CD8-positive, alpha-beta memory T cell (primary cell): ENCODE data around the gene NCK2. TPM values are rescaled to one million over a fixed set of nuclear protein-coding genes. Genes with fewer than 3 reads are reported as not detected.

Source experiments
- CTCF ChIA-PET: fragments of 350-600 bp; sonication (Branson Sonifier 250); formaldehyde crosslinking; loops from one replicate; lab custom pipeline; 2021; ENCODE audit warnings: antibody characterized with exemption; lab: Charles Lee
- POLR2A ChIA-PET: fragments of 350-600 bp; sonication (Branson Sonifier 250); formaldehyde crosslinking; loops from one replicate; lab custom pipeline; 2021; ENCODE audit warnings: antibody characterized with exemption; lab: Charles Lee
- DNase-seq, 5 donors: peaks; one replicate each; pipeline versions ENCODE4 v3.0.0 to v3.0.0-alpha.2; 2020 to 2022; ENCODE audit warnings: mixed read lengths in 1 of 5
- H3K27ac ChIP-seq: one replicate; pipeline ENCODE4 v1.7.0; 2013; ENCODE audit warnings: low read depth, mild to moderate bottlenecking, low read length, moderate library complexity
- H3K27me3 ChIP-seq: 2 replicates; pipeline ENCODE4 v1.7.0; 2013; ENCODE audit warnings: low read length, mild to moderate bottlenecking; ENCODE audit not compliant: insufficient read depth, poor library complexity, severe bottlenecking
- H3K36me3 ChIP-seq: 2 replicates; pipeline ENCODE4 v1.7.0; 2013; ENCODE audit warnings: mild to moderate bottlenecking, low read length, moderate library complexity; ENCODE audit not compliant: insufficient read depth
- H3K4me1 ChIP-seq: 2 replicates; pipeline ENCODE4 v1.7.0; 2013; ENCODE audit warnings: mild to moderate bottlenecking, low read length, moderate library complexity; ENCODE audit not compliant: insufficient read depth
- H3K4me3 ChIP-seq: 2 replicates; pipeline ENCODE4 v1.7.0; 2013; ENCODE audit warnings: mild to moderate bottlenecking, low read length
- H3K9me3 ChIP-seq: 2 replicates; pipeline ENCODE4 v1.7.0; 2013; ENCODE audit warnings: mild to moderate bottlenecking, low read length
- H3K27ac Mint-ChIP-seq, 8 donors: one replicate each; pipeline ENCODE4 v1.8.0; 2020 to 2021; ENCODE audit warnings: mixed read lengths in 8 of 8, mild to moderate bottlenecking in 6 of 8, inconsistent platforms in 3 of 8, moderate library complexity in 3 of 8
- H3K27me3 Mint-ChIP-seq, 2 donors: one replicate each; pipeline ENCODE4 v1.8.0; 2020 to 2021; ENCODE audit warnings: mixed read lengths in 2 of 2, mild to moderate bottlenecking in 1 of 2, moderate library complexity in 1 of 2
- H3K36me3 Mint-ChIP-seq, 3 donors: one replicate each; pipeline ENCODE4 v1.8.0; 2020 to 2021; ENCODE audit warnings: mixed read lengths in 3 of 3, inconsistent platforms in 1 of 3, mild to moderate bottlenecking in 1 of 3
- H3K4me1 Mint-ChIP-seq, 3 donors: one replicate each; pipeline ENCODE4 v1.8.0; 2020 to 2021; ENCODE audit warnings: mixed read lengths in 3 of 3, inconsistent platforms in 1 of 3, mild to moderate bottlenecking in 1 of 3
- H3K4me3 Mint-ChIP-seq, 7 donors: one replicate each; pipeline ENCODE4 v1.8.0; 2020 to 2021; ENCODE audit warnings: mixed read lengths in 7 of 7, mild to moderate bottlenecking in 6 of 7, moderate library complexity in 4 of 7, inconsistent platforms in 2 of 7
- H3K9me3 Mint-ChIP-seq, 5 donors: one replicate each; pipeline ENCODE4 v1.8.0; 2020 to 2022; ENCODE audit warnings: mixed read lengths in 5 of 5, mild to moderate bottlenecking in 3 of 5, moderate library complexity in 2 of 5, inconsistent platforms in 1 of 5
- polyA plus RNA-seq: library from polyadenylated mRNA; unstranded; fragments of 300-500 nt; fragmentation: Illumina TruSeq; gene quantifications from one replicate; pipeline ENCODE4 v1.2.3, GENCODE V29; 2021
- total RNA-seq, 2 experiments: library from RNA; stranded (reverse); gene quantifications; one replicate each; pipeline ENCODE4 v1.2.3, GENCODE V29; 2021

The NCK2 gene
- total and polyA plus RNA-seq, 3 experiments from 2014 or later = 72.4 to 77.9 (median 76.1) TPM

DNA sequence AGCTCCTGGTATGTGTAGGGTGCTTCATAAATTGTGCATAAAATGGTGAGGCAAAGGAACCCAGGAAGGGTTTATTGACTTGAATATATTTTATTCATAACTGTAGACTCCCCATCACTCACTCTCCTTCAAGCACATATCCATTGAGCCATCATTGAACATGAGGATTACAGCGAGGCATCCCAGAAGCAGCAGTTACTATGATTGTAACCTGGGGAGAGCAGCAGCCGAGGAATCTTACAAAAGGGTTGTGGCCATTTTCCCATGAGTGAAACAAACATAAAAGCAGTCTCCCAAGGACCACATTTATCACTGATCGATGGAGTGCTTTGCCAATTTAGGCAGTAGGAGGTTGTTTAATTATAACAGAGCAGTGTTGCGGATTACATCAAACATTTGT is 183.4 kb downstream of the NCK2 start:
- no peak overlapping the region for H3K27ac ChIP-seq
- Mint-ChIP-seq H3K36me3 (no peaks in the 10 kb centered on the region), H3K4me1 (peaks cover 58 to 73% (median 73%) of the 10 kb centered on the region in 3 donors), H3K27ac (peak overlapping the region; percentile 72 to 96 (median 89)), H3K4me3 (peak overlapping the region in 4 of 7 donors; percentile 25 to 72 (median 56)), H3K27me3 (no peaks in the 10 kb centered on the region), H3K9me3 (no peaks in the 10 kb centered on the region)
- H3K4me3 ChIP-seq = peak overlapping the region; percentile 30
- H3K36me3 ChIP-seq = no peaks in the 10 kb centered on the region
- DNase-seq = no peak
- H3K27me3 ChIP-seq = no peaks in the 10 kb centered on the region
- ChIA-PET POLR2A (no interaction called here), CTCF (no interaction called here)
- no peaks in the 10 kb centered on the region for H3K9me3 ChIP-seq
- peaks cover 65% of the 10 kb centered on the region for H3K4me1 ChIP-seq

- Histone ChIP-seq H3K9me3 (no peaks in the 10 kb centered on the region), H3K4me1 (peaks cover 69% of the 10 kb centered on the region), H3K4me3 (peak overlapping the region; percentile 9), H3K27ac (no peak overlapping the region), H3K27me3 (no peaks in the 10 kb centered on the region), H3K36me3 (no peaks in the 10 kb centered on the region)
- no peaks in the 10 kb centered on the region for H3K9me3 Mint-ChIP-seq
- H3K27ac Mint-ChIP-seq = peak overlapping the region; percentile 72 to 96 (median 88)
- H3K4me1 Mint-ChIP-seq = peaks cover 58 to 73% (median 73%) of the 10 kb centered on the region in 3 donors
- CTCF ChIA-PET = interaction anchor here (1.0 to 2.3 kb wide), 5 partner anchors 8 to 352 kb away, joined by 3 to 7 read pairs (median 3); no protein-coding TSS in a partner anchor
- DNase-seq = no peak
- H3K36me3 Mint-ChIP-seq = no peaks in the 10 kb centered on the region
- H3K27me3 Mint-ChIP-seq = no peaks in the 10 kb centered on the region
- POLR2A ChIA-PET = no interaction called here
- H3K4me3 Mint-ChIP-seq = peak overlapping the region in 5 of 7 donors; percentile 19 to 73 (median 66)
Observed at GRCh38 chr2:105928563-105928962, 183.9 kb downstream of the NCK2 start.

- peak overlapping the region in 6 of 7 donors; percentile 35 to 85 (median 68) for H3K4me3 Mint-ChIP-seq
- H3K9me3 Mint-ChIP-seq = no peaks in the 10 kb centered on the region
- H3K36me3 Mint-ChIP-seq = no peaks in the 10 kb centered on the region
- no peaks in the 10 kb centered on the region for H3K27me3 Mint-ChIP-seq
- no peak overlapping the region for H3K27ac ChIP-seq
- ChIA-PET CTCF (interaction anchor here (0.7 to 2.3 kb wide), 9 partner anchors 9 to 353 kb away, joined by 3 to 7 read pairs (median 3); no protein-coding TSS in a partner anchor), POLR2A (interaction anchor here (0.7 to 1.4 kb wide), 2 partner anchors 131 to 168 kb away, joined by 3 to 7 read pairs; no protein-coding TSS in a partner anchor)
- peak overlapping the region; percentile 9 for H3K4me3 ChIP-seq
- peaks cover 79% of the 10 kb centered on the region for H3K4me1 ChIP-seq
- DNase-seq = peak; percentile 10 to 69 (median 63)
- H3K27ac Mint-ChIP-seq = peak overlapping the region; percentile 72 to 97 (median 90)
- no peaks in the 10 kb centered on the region for H3K36me3 ChIP-seq
- no peaks in the 10 kb centered on the region for H3K27me3 ChIP-seq
- H3K4me1 Mint-ChIP-seq = peaks cover 54 to 69% (median 66%) of the 10 kb centered on the region in 3 donors
- H3K9me3 ChIP-seq = no peaks in the 10 kb centered on the region
Observed at GRCh38 chr2:105929516-105929915, 184.8 kb downstream of the NCK2 start.

GRCh38 chr2:105932582-105932981 is 187.9 kb downstream of the NCK2 start:
- no peaks in the 10 kb centered on the region for H3K36me3 ChIP-seq
- no peak overlapping the region for H3K27ac ChIP-seq
- Mint-ChIP-seq H3K27me3 (no peaks in the 10 kb centered on the region), H3K4me3 (peak overlapping the region in 2 of 7 donors; percentile 21 to 24), H3K36me3 (no peaks in the 10 kb centered on the region), H3K9me3 (no peaks in the 10 kb centered on the region), H3K4me1 (peaks cover 34 to 39% (median 38%) of the 10 kb centered on the region in 3 donors), H3K27ac (peak overlapping the region in 4 of 8 donors; percentile 18 to 79 (median 48))
- H3K9me3 ChIP-seq = no peaks in the 10 kb centered on the region
- ChIA-PET POLR2A (no interaction called here), CTCF (interaction anchor here (1.4 to 1.5 kb wide), 3 partner anchors 153 to 172 kb away, joined by 3 to 5 read pairs (median 3); no protein-coding TSS in a partner anchor)
- no peak overlapping the region for H3K4me3 ChIP-seq
- H3K4me1 ChIP-seq = peaks cover 86% of the 10 kb centered on the region
- no peaks in the 10 kb centered on the region for H3K27me3 ChIP-seq
- no peak for DNase-seq

- Histone ChIP-seq H3K36me3 (no peaks in the 10 kb centered on the region), H3K27me3 (no peaks in the 10 kb centered on the region), H3K4me3 (no peak overlapping the region), H3K27ac (no peak overlapping the region), H3K9me3 (no peaks in the 10 kb centered on the region), H3K4me1 (peaks cover 72% of the 10 kb centered on the region)
- ChIA-PET POLR2A (interaction anchor here (0.6 kb wide), 1 partner anchor 163 kb away, joined by 3 read pairs; no protein-coding TSS in a partner anchor), CTCF (interaction anchor here (1.2 to 2.1 kb wide), 6 partner anchors 14 to 181 kb away, joined by 3 to 9 read pairs (median 4); no protein-coding TSS in a partner anchor)
- peaks cover 20 to 30% (median 29%) of the 10 kb centered on the region in 3 donors for H3K4me1 Mint-ChIP-seq
- H3K27ac Mint-ChIP-seq = peak overlapping the region in 2 of 8 donors; percentile 24 to 85
- peaks cover 0 to 3% (median 0%) of the 10 kb centered on the region in 5 donors for H3K9me3 Mint-ChIP-seq
- no peak overlapping the region for H3K4me3 Mint-ChIP-seq
- peaks cover 0 to 6% (median 0%) of the 10 kb centered on the region in 3 donors for H3K36me3 Mint-ChIP-seq
- no peaks in the 10 kb centered on the region for H3K27me3 Mint-ChIP-seq
- DNase-seq = no peak
Observed at GRCh38 chr2:105933906-105934305, 189.2 kb downstream of the NCK2 start.

DNA sequence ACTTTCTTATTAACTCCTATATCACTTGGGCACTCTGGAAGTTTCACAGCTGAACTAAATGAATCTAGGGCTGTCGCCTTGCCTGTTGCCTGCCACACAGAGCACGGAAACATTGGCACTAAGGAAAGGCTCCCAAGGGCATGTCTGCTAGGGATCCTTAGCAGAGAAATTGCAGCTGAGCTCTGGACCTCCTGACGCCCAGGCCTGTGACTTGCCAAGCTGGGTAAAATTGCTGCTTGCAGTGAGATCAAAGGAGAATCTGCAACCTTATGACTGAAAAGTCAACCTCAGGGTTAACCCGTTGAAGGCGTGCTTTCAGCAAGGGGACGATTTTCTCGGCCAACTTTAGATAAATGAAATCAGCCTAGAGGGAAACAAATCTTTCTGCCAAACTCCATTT is 189.8 kb downstream of the NCK2 start:
- ChIA-PET CTCF (interaction anchor here (0.7 to 2.1 kb wide), 7 partner anchors 12 to 182 kb away, joined by 3 to 9 read pairs (median 3); no protein-coding TSS in a partner anchor), POLR2A (interaction anchor here (0.6 to 0.7 kb wide), 2 partner anchors 160 to 162 kb away, joined by 3 read pairs; no protein-coding TSS in a partner anchor)
- no peaks in the 10 kb centered on the region for H3K27me3 ChIP-seq
- peak overlapping the region; percentile 10 for H3K4me3 ChIP-seq
- peak in 3 of 5 donors; percentile 35 to 63 (median 52) for DNase-seq
- peak overlapping the region in 1 of 7 donors; percentile 2 for H3K4me3 Mint-ChIP-seq
- peaks cover 67% of the 10 kb centered on the region for H3K4me1 ChIP-seq
- H3K36me3 ChIP-seq = no peaks in the 10 kb centered on the region
- H3K9me3 Mint-ChIP-seq = peaks cover under 1 to 5% (median 3%) of the 10 kb centered on the region in 5 donors
- H3K27me3 Mint-ChIP-seq = no peaks in the 10 kb centered on the region
- H3K27ac ChIP-seq = no peak overlapping the region
- no peak overlapping the region for H3K27ac Mint-ChIP-seq
- H3K36me3 Mint-ChIP-seq = peaks cover 0 to 8% (median 1%) of the 10 kb centered on the region in 3 donors
- H3K4me1 Mint-ChIP-seq = peaks cover 15 to 24% (median 23%) of the 10 kb centered on the region in 3 donors
- no peaks in the 10 kb centered on the region for H3K9me3 ChIP-seq

DNA sequence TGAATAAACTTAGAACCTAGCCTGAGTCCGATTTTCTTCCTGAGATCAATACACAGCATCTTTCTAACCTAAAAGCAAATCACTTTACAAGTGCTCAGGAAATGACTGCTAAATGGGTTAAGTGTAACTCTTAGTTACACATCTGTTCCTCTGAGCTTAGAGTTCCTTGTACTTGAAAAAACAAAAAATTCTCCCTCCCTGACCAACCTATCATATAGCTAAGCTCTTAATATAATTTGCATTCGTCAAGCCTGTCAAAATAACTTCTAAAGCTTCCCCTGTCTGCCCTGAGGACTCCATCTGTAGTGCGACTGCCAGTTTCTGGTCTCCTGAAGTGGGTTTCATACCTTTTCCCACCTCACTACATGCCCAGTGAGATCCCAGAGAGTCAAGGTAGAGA is 190.4 kb downstream of the NCK2 start:
- Mint-ChIP-seq H3K4me3 (no peak overlapping the region), H3K27me3 (no peaks in the 10 kb centered on the region), H3K36me3 (peaks cover 0 to 11% (median 3%) of the 10 kb centered on the region in 3 donors), H3K27ac (no peak overlapping the region), H3K9me3 (peaks cover 3 to 7% (median 5%) of the 10 kb centered on the region in 5 donors), H3K4me1 (peaks cover 10 to 18% (median 17%) of the 10 kb centered on the region in 3 donors)
- DNase-seq = peak in 2 of 5 donors; percentile 36 to 62
- Histone ChIP-seq H3K27me3 (no peaks in the 10 kb centered on the region), H3K4me1 (peaks cover 61% of the 10 kb centered on the region), H3K4me3 (peak overlapping the region; percentile 17), H3K9me3 (no peaks in the 10 kb centered on the region), H3K27ac (no peak overlapping the region), H3K36me3 (no peaks in the 10 kb centered on the region)
- CTCF ChIA-PET = interaction anchor here (0.7 to 2.1 kb wide), 4 partner anchors 12 to 145 kb away, joined by 3 to 9 read pairs (median 3); no protein-coding TSS in a partner anchor
- POLR2A ChIA-PET = interaction anchor here (0.6 to 0.7 kb wide), 2 partner anchors 137 to 159 kb away, joined by 3 read pairs; no protein-coding TSS in a partner anchor

DNA sequence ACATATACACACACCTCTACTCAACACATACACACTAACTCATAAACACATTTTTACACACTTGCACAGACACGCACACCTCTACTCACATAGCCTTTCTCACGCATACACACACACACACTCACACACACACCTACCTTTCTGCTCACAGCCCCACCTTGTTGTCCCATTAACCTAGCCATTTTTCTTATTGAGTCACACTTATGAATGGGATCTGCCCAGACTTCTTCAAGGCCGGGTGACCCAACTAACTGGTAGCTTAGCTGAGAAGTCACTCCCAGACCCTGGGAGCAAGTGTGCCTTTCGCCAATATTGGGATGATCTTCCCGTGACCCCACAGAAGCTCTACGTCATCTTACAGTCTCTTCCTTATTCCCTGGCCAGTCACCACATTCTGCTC is 192.2 kb downstream of the NCK2 start:
- CTCF ChIA-PET = interaction anchor here (1.0 kb wide), 1 partner anchor 10 kb away, joined by 3 read pairs; no protein-coding TSS in a partner anchor
- POLR2A ChIA-PET = no interaction called here

More for the DNA sequence above, 192.2 kb downstream of the NCK2 start:
- H3K27me3 ChIP-seq = no peaks in the 10 kb centered on the region
- peaks cover 49% of the 10 kb centered on the region for H3K4me1 ChIP-seq
- H3K36me3 ChIP-seq = no peaks in the 10 kb centered on the region
- H3K9me3 ChIP-seq = no peaks in the 10 kb centered on the region
- Mint-ChIP-seq H3K36me3 (peaks cover 0 to 11% (median 3%) of the 10 kb centered on the region in 3 donors), H3K27me3 (no peaks in the 10 kb centered on the region), H3K27ac (no peak overlapping the region), H3K9me3 (peaks cover 4 to 7% (median 5%) of the 10 kb centered on the region in 5 donors), H3K4me3 (no peak overlapping the region), H3K4me1 (peaks cover 3 to 4% (median 4%) of the 10 kb centered on the region in 3 donors)
- no peak for DNase-seq
- no peak overlapping the region for H3K27ac ChIP-seq
- no peak overlapping the region for H3K4me3 ChIP-seq
